Mesenchymal stem cell (in vitro differentiated cells and primary cell): ENCODE measurements around the gene NSMCE3.

ENCODE experiments used
- DNase-seq: peaks from one replicate; pipeline ENCODE4 v3.0.0-alpha.2; 2013
- H2AFZ ChIP-seq: one replicate; pipeline ENCODE4 v1.6.1; 2013; ENCODE audit warnings: low read depth, mild to moderate bottlenecking, control low read depth, inconsistent platforms, low read length, moderate library complexity
- H2AK5ac ChIP-seq: 2 replicates; pipeline ENCODE4 v1.6.1; 2013; ENCODE audit warnings: low read length, moderate library complexity, mild to moderate bottlenecking, inconsistent platforms; ENCODE audit not compliant: severe bottlenecking
- H2BK120ac ChIP-seq: one replicate; pipeline ENCODE4 v1.6.1; 2013; ENCODE audit warnings: low read depth, mild to moderate bottlenecking, inconsistent platforms, low read length, moderate library complexity
- H2BK12ac ChIP-seq, 2 experiments: one replicate each; pipeline ENCODE4 v1.6.1; 2013; ENCODE audit warnings: inconsistent platforms in 2 of 2, low read length in 2 of 2, mild to moderate bottlenecking in 2 of 2, moderate library complexity in 2 of 2, control low read depth in 1 of 2
- H2BK15ac ChIP-seq: one replicate; pipeline ENCODE4 v1.6.1; 2013; ENCODE audit warnings: mild to moderate bottlenecking, low read depth, inconsistent platforms; ENCODE audit not compliant: poor library complexity, severe bottlenecking
- H2BK5ac ChIP-seq: 2 replicates; pipeline ENCODE4 v1.6.1; 2013; ENCODE audit warnings: low read depth, mild to moderate bottlenecking, low read length, control low read depth, inconsistent platforms; ENCODE audit not compliant: poor library complexity, severe bottlenecking
- H3K14ac ChIP-seq, 2 experiments: one replicate each; pipeline ENCODE4 v1.6.1; 2013; ENCODE audit warnings: inconsistent platforms in 2 of 2, low read length in 2 of 2, control low read depth in 1 of 2, mild to moderate bottlenecking in 1 of 2, moderate library complexity in 1 of 2
- H3K18ac ChIP-seq, 2 experiments: one replicate each; pipeline ENCODE4 v1.6.1; 2013; ENCODE audit warnings: inconsistent platforms in 2 of 2, low read length in 2 of 2, control low read depth in 1 of 2, low read depth in 1 of 2, mild to moderate bottlenecking in 1 of 2
- H3K23ac ChIP-seq, 2 experiments: one replicate each; pipeline ENCODE4 v1.6.1; 2013; ENCODE audit warnings: inconsistent platforms in 2 of 2, low read length in 2 of 2, mild to moderate bottlenecking in 2 of 2, moderate library complexity in 2 of 2, control low read depth in 1 of 2
- H3K27ac ChIP-seq: 2 replicates; pipeline ENCODE4 v1.5.1; 2013; ENCODE audit warnings: mild to moderate bottlenecking, moderate library complexity, low read length, control low read depth, inconsistent platforms; ENCODE audit not compliant: poor library complexity, severe bottlenecking
- H3K27me3 ChIP-seq, 2 experiments: 2 replicates each; pipeline versions ENCODE4 v1.6.1 to v1.7.0; 2013; ENCODE audit warnings: low read length in 2 of 2, mild to moderate bottlenecking in 2 of 2, moderate library complexity in 2 of 2, control low read depth in 1 of 2, inconsistent platforms in 1 of 2; ENCODE audit not compliant: control insufficient read depth in 1 of 2, insufficient read depth in 1 of 2
- H3K36me3 ChIP-seq, 2 experiments: 2 replicates each; pipeline versions ENCODE4 v1.6.1 to v1.7.0; 2013; ENCODE audit warnings: low read length in 2 of 2, control low read depth in 1 of 2, inconsistent platforms in 1 of 2, low read depth in 1 of 2, mild to moderate bottlenecking in 1 of 2; ENCODE audit not compliant: insufficient read depth in 2 of 2, control insufficient read depth in 1 of 2
- H3K4ac ChIP-seq, 2 experiments: one replicate each; pipeline ENCODE4 v1.6.1; 2013; ENCODE audit warnings: inconsistent platforms in 2 of 2, low read length in 2 of 2, mild to moderate bottlenecking in 2 of 2, moderate library complexity in 2 of 2, control low read depth in 1 of 2, low read depth in 1 of 2
- H3K4me1 ChIP-seq: 2 replicates; pipeline ENCODE4 v1.6.1; 2013; ENCODE audit warnings: low read depth, low read length, control low read depth; ENCODE audit not compliant: control insufficient read depth, insufficient read depth
- H3K4me2 ChIP-seq: 2 replicates; pipeline ENCODE4 v1.6.1; 2013; ENCODE audit warnings: low read length, mild to moderate bottlenecking, inconsistent platforms; ENCODE audit not compliant: poor library complexity, severe bottlenecking
- H3K4me3 ChIP-seq, 2 experiments: 2 replicates each; pipeline versions ENCODE4 v1.5.1 to v1.7.0; 2013; ENCODE audit warnings: low read length in 2 of 2, mild to moderate bottlenecking in 2 of 2, control low read depth in 1 of 2, low read depth in 1 of 2; ENCODE audit not compliant: insufficient read depth in 1 of 2
- H3K79me1 ChIP-seq: replicated peaks from 2 replicates; pipeline ENCODE4 v1.6.1; 2013; ENCODE audit warnings: mild to moderate bottlenecking, control low read depth, low read length, inconsistent platforms; ENCODE audit not compliant: poor library complexity, severe bottlenecking
- H3K9ac ChIP-seq: 2 replicates; pipeline ENCODE4 v1.7.0; 2013; ENCODE audit warnings: mild to moderate bottlenecking, low read length, moderate library complexity
- H3K9me3 ChIP-seq: 2 replicates; pipeline ENCODE4 v1.7.0; 2013; ENCODE audit warnings: mild to moderate bottlenecking, low read length; ENCODE audit not compliant: control insufficient read depth
- H4K8ac ChIP-seq: one replicate; pipeline ENCODE4 v1.6.1; 2013; ENCODE audit warnings: inconsistent platforms, mild to moderate bottlenecking, low read length, moderate library complexity
- H4K91ac ChIP-seq: one replicate; pipeline ENCODE4 v1.6.1; 2013; ENCODE audit warnings: mild to moderate bottlenecking, low read length, inconsistent platforms
- WGBS: methylation state at CpG from one replicate; pipeline ENCODE4 v1.1.7; 2013; ENCODE audit warnings: mixed read lengths; 5-methylcytosine and 5-hydroxymethylcytosine counted together

NSMCE3 gene

GRCh38 chr15:29242456-29243242 lies 27.0 kb downstream of the NSMCE3 start:
- Histone ChIP-seq H4K91ac (no peak overlapping the region), H3K79me1 (no peaks in the 10 kb centered on the region), H3K27ac (no peak overlapping the region), H2AFZ (no peak overlapping the region), H2BK5ac (no peak overlapping the region), H3K9ac (no peak overlapping the region), H3K23ac (no peak overlapping the region), H3K4me1 (peaks cover 7% of the 10 kb centered on the region), H2AK5ac (no peak overlapping the region), H3K14ac (no peak overlapping the region), H3K18ac (no peak overlapping the region), H2BK15ac (no peak overlapping the region), H3K27me3 (no peaks in the 10 kb centered on the region), H2BK12ac (no peak overlapping the region), H2BK120ac (no peak overlapping the region), H3K36me3 (no peaks in the 10 kb centered on the region), H3K4me3 (no peak overlapping the region), H3K4ac (no peak overlapping the region), H3K4me2 (no peak overlapping the region), H4K8ac (no peak overlapping the region), H3K9me3 (no peaks in the 10 kb centered on the region)
- 76% methylated on average over 12 of the region's 16 CpGs for WGBS
- DNase-seq: no peak

- Histone ChIP-seq H3K23ac (no peak overlapping the region), H3K27me3 (no peaks in the 10 kb centered on the region), H2BK12ac (no peak overlapping the region), H2BK120ac (no peak overlapping the region), H3K14ac (no peak overlapping the region), H3K79me1 (no peaks in the 10 kb centered on the region), H3K36me3 (no peaks in the 10 kb centered on the region), H3K9ac (no peak overlapping the region), H2AFZ (no peak overlapping the region), H2BK15ac (no peak overlapping the region), H3K4me1 (peaks cover 7% of the 10 kb centered on the region), H2BK5ac (no peak overlapping the region), H3K27ac (no peak overlapping the region), H3K18ac (no peak overlapping the region), H3K9me3 (no peaks in the 10 kb centered on the region), H3K4ac (no peak overlapping the region), H4K8ac (no peak overlapping the region), H4K91ac (no peak overlapping the region), H2AK5ac (no peak overlapping the region), H3K4me2 (no peak overlapping the region), H3K4me3 (no peak overlapping the region)
- DNase-seq: no peak
- 83% methylated on average over 1 of the region's 1 CpG for WGBS
These were observed 28.4 kb downstream of the NSMCE3 start for GRCh38 chr15:29241207-29241606.

- H3K4me3 ChIP-seq: no peak overlapping the region
- H2AK5ac ChIP-seq: no peak overlapping the region
- H3K79me1 ChIP-seq: no peaks in the 10 kb centered on the region
- H2BK12ac ChIP-seq: no peak overlapping the region
- no peak overlapping the region for H3K4ac ChIP-seq
- no peak overlapping the region for H4K91ac ChIP-seq
- H4K8ac ChIP-seq: no peak overlapping the region
- H3K4me1 ChIP-seq: peaks cover 4% of the 10 kb centered on the region
- H3K18ac ChIP-seq: no peak overlapping the region
- no peak overlapping the region for H3K14ac ChIP-seq
- 64% methylated on average over 3 of the region's 3 CpGs for WGBS
- no peaks in the 10 kb centered on the region for H3K36me3 ChIP-seq
- H3K23ac ChIP-seq: no peak overlapping the region
- DNase-seq: no peak
- no peak overlapping the region for H2AFZ ChIP-seq
- no peaks in the 10 kb centered on the region for H3K27me3 ChIP-seq
- H3K9ac ChIP-seq: no peak overlapping the region
- no peak overlapping the region for H3K4me2 ChIP-seq
- no peak overlapping the region for H2BK5ac ChIP-seq
- no peak overlapping the region for H3K27ac ChIP-seq
- no peak overlapping the region for H2BK15ac ChIP-seq
- peaks cover 9% of the 10 kb centered on the region for H3K9me3 ChIP-seq
- H2BK120ac ChIP-seq: no peak overlapping the region
These were observed 30.2 kb downstream of the NSMCE3 start for GRCh38 chr15:29239395-29239794.

- Histone ChIP-seq H4K91ac (no peak overlapping the region), H3K23ac (no peak overlapping the region), H3K4me1 (no peaks in the 10 kb centered on the region), H3K18ac (no peak overlapping the region), H3K9ac (no peak overlapping the region), H2AFZ (no peak overlapping the region), H3K27ac (no peak overlapping the region), H3K27me3 (no peaks in the 10 kb centered on the region), H2BK12ac (no peak overlapping the region), H3K36me3 (no peaks in the 10 kb centered on the region), H3K4me3 (no peak overlapping the region), H2BK5ac (no peak overlapping the region), H3K79me1 (no peaks in the 10 kb centered on the region), H3K14ac (no peak overlapping the region), H3K4me2 (no peak overlapping the region), H2AK5ac (no peak overlapping the region), H2BK120ac (no peak overlapping the region), H4K8ac (no peak overlapping the region), H3K4ac (no peak overlapping the region), H3K9me3 (peaks cover 11% of the 10 kb centered on the region), H2BK15ac (no peak overlapping the region)
- 86% methylated on average over 4 of the region's 4 CpGs for WGBS
- DNase-seq: no peak
These were observed 36.1 kb downstream of the NSMCE3 start for GRCh38 chr15:29233566-29233965.
